CD4-positive, alpha-beta T cell treated with Interleukin-6 at 100 ng/mL for 8 hours (primary cell): Measurements from ENCODE around the gene FOXC1.

Experiments used
- DNase-seq: peaks from one replicate; pipeline ENCODE4 v3.0.0-alpha.2; 2020; ENCODE audit warnings: mixed read lengths, low spot score

The FOXC1 gene

GRCh38 chr6:1609648-1610496 lies at the start of gene FOXC1:
Gene FOXC1 (plus strand): TSS chr6:1609915. CDS start chr6:1610446, 531 bp downstream.
- no peak for DNase-seq

GRCh38 chr6:1560281-1561058 lies 49.2 kb upstream of the FOXC1 start:
- no peak for DNase-seq

DNA sequence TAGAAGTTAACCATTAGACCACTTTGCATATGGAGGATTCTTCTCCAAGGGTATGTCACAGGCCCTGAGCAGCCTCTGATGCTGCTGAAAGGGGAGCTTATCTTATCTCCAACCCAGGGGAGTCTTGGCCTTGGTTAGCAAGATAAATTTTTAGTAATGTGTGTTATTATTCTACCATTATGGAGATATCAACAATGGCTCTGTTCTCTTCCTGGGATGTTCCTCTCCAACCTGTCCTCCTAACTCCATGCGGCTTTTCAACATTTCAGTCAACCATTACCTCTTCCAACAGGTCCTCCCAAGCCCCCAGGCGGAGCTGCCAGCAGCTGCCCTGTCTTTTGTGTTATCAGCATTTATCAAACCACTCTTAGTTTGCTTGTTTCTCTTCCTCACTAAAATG lies 48.4 kb upstream of the FOXC1 start:
- no peak for DNase-seq

GRCh38 chr6:1562171-1562955 lies 47.4 kb upstream of the FOXC1 start:
- no peak for DNase-seq

DNA sequence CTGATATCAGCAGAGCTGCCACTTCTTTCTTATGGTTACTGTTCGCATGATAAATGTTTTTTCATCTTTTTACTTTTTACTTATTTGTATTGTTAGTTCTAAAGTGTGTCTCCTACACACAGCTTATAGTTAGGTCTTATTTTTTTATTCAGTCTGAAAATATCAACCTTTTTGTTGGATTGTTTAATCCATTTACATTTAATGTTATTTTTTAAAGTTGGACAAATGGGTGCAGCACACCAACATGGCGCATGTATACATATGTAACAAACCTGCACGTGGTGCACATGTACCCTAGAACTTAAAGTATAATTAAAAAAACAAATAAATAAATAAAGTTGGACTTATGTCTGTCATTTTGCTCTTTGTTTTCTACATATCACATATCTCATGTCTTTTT lies 40.3 kb upstream of the FOXC1 start:
- DNase-seq: no peak

- no peak for DNase-seq
Observed at GRCh38 chr6:1570848-1571247, 38.9 kb upstream of the FOXC1 start.

DNA sequence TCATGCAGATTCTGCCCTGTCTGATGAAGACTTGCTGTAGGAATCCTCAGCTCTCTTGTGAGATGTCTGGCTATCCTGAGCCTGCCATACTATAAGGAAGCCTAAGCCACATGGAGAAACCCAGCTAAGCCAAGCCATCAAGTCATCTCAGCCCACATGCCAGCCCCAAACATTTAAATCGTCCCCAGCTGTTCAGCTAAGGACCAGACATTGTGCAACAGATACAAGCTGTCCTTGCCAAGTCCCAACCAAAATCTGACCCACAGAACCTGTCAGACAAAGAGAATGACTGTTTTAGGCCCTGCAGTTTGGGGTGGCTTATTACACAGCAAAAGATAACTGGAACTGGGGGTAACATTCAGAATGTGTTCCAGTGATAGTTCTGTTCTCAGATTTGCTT lies 36.8 kb upstream of the FOXC1 start:
- no peak for DNase-seq

- no peak for DNase-seq
Observed at GRCh38 chr6:1574083-1574761, 35.5 kb upstream of the FOXC1 start.

DNA sequence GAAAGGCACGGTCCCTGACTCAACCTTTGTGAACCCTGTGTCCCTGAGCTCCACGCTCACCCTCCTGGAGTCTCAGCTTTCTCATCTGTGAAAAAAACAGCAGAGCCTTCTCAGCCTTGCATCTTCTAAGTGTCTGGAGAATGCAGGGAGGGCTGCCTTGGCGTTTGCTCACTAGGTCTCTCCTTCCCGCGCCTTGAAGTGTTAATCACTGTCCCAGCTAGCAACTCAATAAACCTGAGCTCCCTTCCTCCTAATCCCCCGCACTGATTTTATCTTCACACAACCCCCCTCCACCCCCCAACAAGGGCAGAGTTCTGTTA lies 34.9 kb upstream of the FOXC1 start:
- DNase-seq: no peak

GRCh38 chr6:1575210-1576041 lies 34.3 kb upstream of the FOXC1 start:
- DNase-seq: no peak

GRCh38 chr6:1576166-1576565 lies 33.5 kb upstream of the FOXC1 start:
- no peak for DNase-seq

DNA sequence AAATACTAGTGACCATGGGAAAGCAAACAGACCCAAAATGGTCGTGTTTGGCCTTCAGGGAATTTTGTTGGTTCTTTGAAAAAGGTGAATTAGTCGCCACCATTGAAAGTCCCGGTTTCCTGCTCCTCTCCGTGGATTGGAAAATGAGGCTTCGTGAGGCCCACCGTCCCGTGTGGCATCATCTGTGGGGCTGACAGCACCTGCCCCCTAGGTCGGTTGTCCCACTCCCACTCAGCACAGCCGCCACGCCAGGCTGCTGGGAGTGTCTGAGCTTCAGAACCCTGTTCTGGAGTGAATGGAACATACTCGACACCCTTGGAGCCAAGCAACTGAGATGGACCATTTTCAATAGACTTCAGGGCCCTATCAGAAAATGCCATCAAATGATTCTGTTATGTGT lies 33.0 kb upstream of the FOXC1 start:
- DNase-seq: no peak

GRCh38 chr6:1577146-1577680 lies 32.5 kb upstream of the FOXC1 start:
- no peak for DNase-seq

DNA sequence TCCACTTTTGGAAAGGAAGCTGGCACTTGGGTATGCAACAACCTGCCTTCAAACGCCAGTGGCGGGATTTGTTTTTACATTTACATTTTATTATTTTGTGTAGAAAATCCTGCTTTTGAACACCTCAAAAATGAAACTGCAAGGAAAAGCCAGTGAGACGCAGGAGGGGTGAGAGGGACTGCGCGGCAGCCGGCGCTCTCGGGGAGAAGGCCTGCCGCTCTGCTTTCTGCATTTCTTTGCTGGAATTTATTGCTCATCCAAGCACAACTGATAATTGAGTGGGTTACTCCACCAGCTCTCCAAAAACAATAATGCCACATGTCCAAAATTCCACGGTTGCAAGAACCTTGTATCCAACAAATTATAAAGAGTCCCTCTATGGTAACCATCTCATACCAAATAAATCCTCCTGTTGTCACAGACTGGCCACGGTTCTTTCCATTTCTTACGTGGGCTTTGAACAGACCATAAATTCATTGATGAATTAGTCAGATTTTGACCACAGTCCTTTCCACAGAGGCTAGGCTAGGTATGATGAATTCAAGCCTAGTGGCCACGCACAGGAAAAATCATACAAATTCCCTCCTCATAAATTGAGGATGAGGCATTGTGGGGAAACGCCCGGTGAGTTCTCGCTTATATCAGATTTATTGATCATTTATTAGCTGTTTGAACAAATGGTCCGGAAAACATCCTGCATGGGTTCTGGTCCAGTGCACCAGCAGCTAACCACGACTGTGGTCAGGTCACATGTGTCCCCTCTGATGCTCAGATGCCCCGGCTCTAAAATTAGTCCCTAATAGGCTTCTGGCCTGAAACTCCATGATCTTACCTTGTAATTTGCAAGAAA lies 31.6 kb upstream of the FOXC1 start:
- DNase-seq: no peak

GRCh38 chr6:1579096-1579495 lies 30.6 kb upstream of the FOXC1 start:
- DNase-seq: no peak

DNA sequence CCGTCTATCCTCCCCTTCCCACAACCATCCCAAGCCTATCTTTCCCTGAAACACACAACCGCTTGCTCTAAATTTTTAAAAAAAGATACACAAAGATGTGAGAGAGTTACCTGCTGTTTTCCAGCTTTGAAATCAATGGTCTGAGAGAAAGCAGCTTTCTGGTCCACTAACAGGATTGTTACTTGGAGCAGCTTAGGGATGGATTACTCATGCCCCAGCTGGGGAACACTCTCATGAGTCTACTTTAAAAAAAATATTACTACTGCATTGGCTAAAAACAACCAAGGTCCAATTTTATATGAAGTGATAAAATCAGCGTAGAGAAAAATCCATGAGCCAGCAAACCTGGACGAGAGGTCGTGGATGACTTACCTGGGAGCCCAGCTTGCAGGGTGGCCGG lies 29.6 kb upstream of the FOXC1 start:
- no peak for DNase-seq

- DNase-seq: no peak
Observed at GRCh38 chr6:1580585-1580984, 29.1 kb upstream of the FOXC1 start.

DNA sequence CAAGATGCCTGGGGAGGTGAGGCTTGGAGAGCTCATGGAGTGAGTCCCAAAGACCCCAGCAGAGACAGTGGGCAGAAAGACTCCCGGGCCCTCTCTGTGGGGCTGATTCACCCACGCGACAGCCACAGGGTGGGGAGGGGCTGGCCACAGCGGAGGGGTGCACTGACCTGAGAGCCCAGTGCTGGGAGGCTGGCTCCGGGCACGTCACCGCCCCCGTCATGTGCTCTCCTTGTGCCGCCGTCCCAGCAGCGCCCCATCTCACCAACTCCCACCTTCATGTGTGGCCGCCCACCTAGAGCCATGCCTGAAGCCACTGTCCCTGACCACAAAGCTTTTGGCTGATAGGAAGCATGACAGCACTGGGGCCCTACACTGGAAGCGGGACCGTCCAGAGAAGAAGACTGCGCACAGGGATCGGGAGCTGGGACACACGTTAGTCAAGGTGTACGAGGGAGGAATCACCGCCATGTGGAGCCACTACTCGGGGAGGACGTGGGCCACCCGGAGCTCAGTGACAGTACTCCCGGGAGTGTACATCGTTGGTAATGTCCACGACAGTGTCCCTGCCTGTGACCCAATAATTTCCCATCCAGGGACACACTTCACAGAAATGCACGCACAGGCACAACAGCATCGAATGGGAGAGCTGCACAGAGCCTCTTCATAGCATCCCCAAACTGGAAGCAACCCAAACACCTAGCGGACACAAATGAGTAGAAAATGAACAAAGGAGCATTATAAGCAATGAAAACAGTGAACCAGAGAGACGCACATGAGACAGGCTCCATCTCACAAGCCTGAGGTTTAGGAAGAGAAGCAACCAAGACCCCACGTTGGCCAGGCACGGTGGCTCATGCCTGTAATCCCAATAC lies 28.4 kb upstream of the FOXC1 start:
- DNase-seq: no peak

GRCh38 chr6:1584146-1584545 lies 25.6 kb upstream of the FOXC1 start:
- no peak for DNase-seq
